Stomach (tissue), 4 donors: ENCODE data around the gene POLR2F.

Experiments used
- EP300 ChIP-seq: sonication (generic); formaldehyde crosslinking; IDR thresholded peaks from one replicate; pipeline ENCODE4 v1.6.1; 2017; ENCODE audit warnings: antibody characterized with exemption
- POLR2A ChIP-seq, 4 donors: fragments of 450-650 bp; IDR thresholded peaks; one replicate each; pipeline ENCODE4 v1.6.1; 2016; ENCODE audit warnings: antibody characterized with exemption in 4 of 4, control low read depth in 2 of 4, mild to moderate bottlenecking in 1 of 4, moderate library complexity in 1 of 4
- POLR2AphosphoS5 ChIP-seq, 3 donors: sonication (generic); formaldehyde crosslinking; IDR thresholded peaks; one replicate each; pipeline ENCODE4 v1.6.1; 2016; ENCODE audit warnings: antibody characterized with exemption in 3 of 3
- TF ChIP-seq, protein P1 (sequence below), 7 experiments: fragments of 450-650 bp in 4 of 7; fragments of 200-600 bp in 3 of 7; sonication (generic) in 3 of 7; IDR thresholded peaks; one replicate each; pipeline ENCODE4 v1.5.1; 2016 to 2019; ENCODE audit warnings: antibody characterized with exemption in 7 of 7, control low read depth in 2 of 7, mild to moderate bottlenecking in 1 of 7

- TF ChIP-seq, protein P1, sequence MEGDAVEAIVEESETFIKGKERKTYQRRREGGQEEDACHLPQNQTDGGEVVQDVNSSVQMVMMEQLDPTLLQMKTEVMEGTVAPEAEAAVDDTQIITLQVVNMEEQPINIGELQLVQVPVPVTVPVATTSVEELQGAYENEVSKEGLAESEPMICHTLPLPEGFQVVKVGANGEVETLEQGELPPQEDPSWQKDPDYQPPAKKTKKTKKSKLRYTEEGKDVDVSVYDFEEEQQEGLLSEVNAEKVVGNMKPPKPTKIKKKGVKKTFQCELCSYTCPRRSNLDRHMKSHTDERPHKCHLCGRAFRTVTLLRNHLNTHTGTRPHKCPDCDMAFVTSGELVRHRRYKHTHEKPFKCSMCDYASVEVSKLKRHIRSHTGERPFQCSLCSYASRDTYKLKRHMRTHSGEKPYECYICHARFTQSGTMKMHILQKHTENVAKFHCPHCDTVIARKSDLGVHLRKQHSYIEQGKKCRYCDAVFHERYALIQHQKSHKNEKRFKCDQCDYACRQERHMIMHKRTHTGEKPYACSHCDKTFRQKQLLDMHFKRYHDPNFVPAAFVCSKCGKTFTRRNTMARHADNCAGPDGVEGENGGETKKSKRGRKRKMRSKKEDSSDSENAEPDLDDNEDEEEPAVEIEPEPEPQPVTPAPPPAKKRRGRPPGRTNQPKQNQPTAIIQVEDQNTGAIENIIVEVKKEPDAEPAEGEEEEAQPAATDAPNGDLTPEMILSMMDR (IDR thresholded peaks at IDR 0.05): no peak
- no peak for TF ChIP-seq EP300
- no peak for TF ChIP-seq POLR2AphosphoS5 (IDR thresholded peaks at IDR 0.05)
- no peak for TF ChIP-seq POLR2A (IDR thresholded peaks at IDR 0.05)
Measured at GRCh38 chr22:37930952-37931440, 22.5 kb upstream of the POLR2F start.
